NOMO-1 (cell line): ENCODE measurements around the gene ADAMTS17.

Source experiments
- DNase-seq, 2 experiments: peaks; one replicate each; lab custom pipeline; 2025; ENCODE audit not compliant: unreplicated experiment in 2 of 2; lab: John Stamatoyannopoulos, UW

ADAMTS17 gene

GRCh38 chr15:100255644-100256043 lies 86.1 kb downstream of the ADAMTS17 start:
- DNase-seq, result no peak

- DNase-seq, result no peak
Observed at GRCh38 chr15:100254691-100255090, 87.1 kb downstream of the ADAMTS17 start.

GRCh38 chr15:100254285-100254684 lies 87.5 kb downstream of the ADAMTS17 start:
- DNase-seq, result no peak

- no peak for DNase-seq
Observed at GRCh38 chr15:100253640-100254039, 88.1 kb downstream of the ADAMTS17 start.

GRCh38 chr15:100252779-100253417 lies 88.9 kb downstream of the ADAMTS17 start:
- no peak for DNase-seq

- no peak for DNase-seq
Observed at GRCh38 chr15:100252359-100252758, 89.4 kb downstream of the ADAMTS17 start.

GRCh38 chr15:100250176-100250800 lies 91.5 kb downstream of the ADAMTS17 start:
- DNase-seq, result no peak

GRCh38 chr15:100249096-100249815 lies 92.5 kb downstream of the ADAMTS17 start:
- no peak for DNase-seq

- DNase-seq, result no peak
Observed at GRCh38 chr15:100248236-100248635, 93.5 kb downstream of the ADAMTS17 start.

- DNase-seq, result no peak
Observed at GRCh38 chr15:100247228-100248225, 94.2 kb downstream of the ADAMTS17 start.

GRCh38 chr15:100245855-100246254 lies 95.9 kb downstream of the ADAMTS17 start:
- DNase-seq, result no peak

- DNase-seq, result no peak
Observed at GRCh38 chr15:100245487-100245820, 96.3 kb downstream of the ADAMTS17 start.

GRCh38 chr15:100244796-100245486 lies 96.8 kb downstream of the ADAMTS17 start:
- no peak for DNase-seq

GRCh38 chr15:100242989-100243388 lies 98.8 kb downstream of the ADAMTS17 start:
- no peak for DNase-seq

GRCh38 chr15:100241572-100242482 lies 99.9 kb downstream of the ADAMTS17 start:
- no peak for DNase-seq

GRCh38 chr15:100236981-100237720 lies 104.6 kb downstream of the ADAMTS17 start:
- no peak for DNase-seq

GRCh38 chr15:100235030-100235617 lies 106.7 kb downstream of the ADAMTS17 start:
- DNase-seq, result no peak
